Nucleus accumbens (tissue), 56 donors: Measurements from ENCODE around the gene ACAD10.

Experiments used
- DNase-seq, 56 donors: peaks; one replicate each; lab custom pipeline; 2025; lab: John Stamatoyannopoulos, UW

The ACAD10 gene

GRCh38 chr12:111769599-111769998, 83.7 kb downstream of the ACAD10 start:
- DNase-seq: no peak

- peak in 28 of 56 donors; percentile 3 to 62 (median 21) for DNase-seq
These were observed 88.1 kb downstream of the ACAD10 start for GRCh38 chr12:111773801-111774551.

- DNase-seq: peak in 43 of 56 donors; percentile 15 to 78 (median 45)
These were observed 89.6 kb downstream of the ACAD10 start for GRCh38 chr12:111775205-111776193.

GRCh38 chr12:111776836-111777344, 91.0 kb downstream of the ACAD10 start:
- no peak for DNase-seq

GRCh38 chr12:111777345-111778045, 91.6 kb downstream of the ACAD10 start:
- DNase-seq: peak in 8 of 56 donors; percentile 6 to 31 (median 12)

GRCh38 chr12:111780166-111780565, 94.3 kb downstream of the ACAD10 start:
- no peak for DNase-seq

- DNase-seq: no peak
These were observed 94.8 kb downstream of the ACAD10 start for GRCh38 chr12:111780615-111781014.

GRCh38 chr12:111781085-111781658, 95.3 kb downstream of the ACAD10 start:
- no peak for DNase-seq

GRCh38 chr12:111783046-111783445, 97.2 kb downstream of the ACAD10 start:
- DNase-seq: no peak

- no peak for DNase-seq
These were observed 99.1 kb downstream of the ACAD10 start for GRCh38 chr12:111784953-111785352.

GRCh38 chr12:111785651-111786050, 99.8 kb downstream of the ACAD10 start:
- DNase-seq: no peak

- DNase-seq: peak in 14 of 56 donors; percentile 1 to 41 (median 16)
These were observed 102.4 kb downstream of the ACAD10 start for GRCh38 chr12:111788178-111788654.

GRCh38 chr12:111789779-111790178, 103.9 kb downstream of the ACAD10 start:
- DNase-seq: no peak

- DNase-seq: no peak
These were observed 105.7 kb downstream of the ACAD10 start for GRCh38 chr12:111791507-111791906.

- DNase-seq: no peak
These were observed 106.5 kb downstream of the ACAD10 start for GRCh38 chr12:111792155-111792855.

- no peak for DNase-seq
These were observed 107.0 kb downstream of the ACAD10 start for GRCh38 chr12:111792856-111793235.

- no peak for DNase-seq
These were observed 112.3 kb downstream of the ACAD10 start for GRCh38 chr12:111798182-111798581.

- DNase-seq: no peak
These were observed 113.9 kb downstream of the ACAD10 start for GRCh38 chr12:111799758-111800157.

GRCh38 chr12:111803038-111803626, 117.3 kb downstream of the ACAD10 start:
- no peak for DNase-seq
